NCI-H510A (cell line): ENCODE results near the gene CCDC85C.

Experiments used
- DNase-seq: peaks from one replicate; lab custom pipeline; 2025; lab: John Stamatoyannopoulos, UW

The CCDC85C gene

GRCh38 chr14:99475179-99475578 is 128.8 kb downstream of the CCDC85C start:
- DNase-seq, result no peak

GRCh38 chr14:99473458-99473857 is 130.5 kb downstream of the CCDC85C start:
- DNase-seq, result no peak

GRCh38 chr14:99472937-99473336 is 131.1 kb downstream of the CCDC85C start:
- no peak for DNase-seq

- DNase-seq, result no peak
Measured at GRCh38 chr14:99471731-99472130, 132.3 kb downstream of the CCDC85C start.

GRCh38 chr14:99468836-99469592 is 135.0 kb downstream of the CCDC85C start:
- DNase-seq, result no peak

- no peak for DNase-seq
Measured at GRCh38 chr14:99468081-99468480, 135.9 kb downstream of the CCDC85C start.

- no peak for DNase-seq
Measured at GRCh38 chr14:99467336-99468078, 136.5 kb downstream of the CCDC85C start.

GRCh38 chr14:99466758-99467157 is 137.2 kb downstream of the CCDC85C start:
- no peak for DNase-seq

GRCh38 chr14:99465288-99465687 is 138.7 kb downstream of the CCDC85C start:
- no peak for DNase-seq

GRCh38 chr14:99463974-99464373 is 140.0 kb downstream of the CCDC85C start:
- DNase-seq, result no peak

GRCh38 chr14:99462210-99462609 is 141.8 kb downstream of the CCDC85C start:
- DNase-seq, result no peak

- DNase-seq, result no peak
Measured at GRCh38 chr14:99461411-99462085, 142.5 kb downstream of the CCDC85C start.

- no peak for DNase-seq
Measured at GRCh38 chr14:99460793-99461192, 143.2 kb downstream of the CCDC85C start.

- no peak for DNase-seq
Measured at GRCh38 chr14:99459481-99460100, 144.4 kb downstream of the CCDC85C start.

GRCh38 chr14:99454246-99454645 is 149.8 kb downstream of the CCDC85C start:
- DNase-seq, result no peak

- DNase-seq, result no peak
Measured at GRCh38 chr14:99452968-99453367, 151.0 kb downstream of the CCDC85C start.

GRCh38 chr14:99451234-99451633 is 152.8 kb downstream of the CCDC85C start:
- DNase-seq, result no peak

GRCh38 chr14:99450266-99450665 is 153.7 kb downstream of the CCDC85C start:
- no peak for DNase-seq
